Muscle layer of duodenum (tissue), 2 donors: ENCODE data around the gene GNL3.
"Not testable (repeated sequence)": the region's sequence is repeated elsewhere in the genome, so short reads cannot be mapped to it uniquely, and the experiment has no call there.

Experiments used
- H3K27ac ChIP-seq: one replicate; pipeline ENCODE4 v1.7.0; 2013; ENCODE audit warnings: mild to moderate bottlenecking, low read length
- H3K27me3 ChIP-seq: one replicate; pipeline ENCODE4 v1.7.0; 2013; ENCODE audit warnings: low read depth, mild to moderate bottlenecking, control low read depth, low read length
- H3K36me3 ChIP-seq, 2 donors: one replicate each; pipeline ENCODE4 v1.7.0; 2013; ENCODE audit warnings: low read length in 2 of 2, control low read depth in 1 of 2, mild to moderate bottlenecking in 1 of 2; ENCODE audit not compliant: insufficient read depth in 2 of 2, control insufficient read depth in 1 of 2
- H3K4me1 ChIP-seq, 2 donors: one replicate each; pipeline ENCODE4 v1.7.0; 2013; ENCODE audit warnings: low read length in 2 of 2, mild to moderate bottlenecking in 2 of 2, control low read depth in 1 of 2, moderate library complexity in 1 of 2; ENCODE audit not compliant: insufficient read depth in 2 of 2, control insufficient read depth in 1 of 2
- H3K4me3 ChIP-seq, 2 donors: one replicate each; pipeline ENCODE4 v1.7.0; 2013; ENCODE audit warnings: low read length in 2 of 2, low read depth in 1 of 2, mild to moderate bottlenecking in 1 of 2
- H3K9me3 ChIP-seq, 2 donors: one replicate each; pipeline ENCODE4 v1.7.0; 2013; ENCODE audit warnings: low read length in 2 of 2, control low read depth in 1 of 2, mild to moderate bottlenecking in 1 of 2; ENCODE audit not compliant: control insufficient read depth in 1 of 2
- donor health status: healthy.

GNL3 gene

DNA sequence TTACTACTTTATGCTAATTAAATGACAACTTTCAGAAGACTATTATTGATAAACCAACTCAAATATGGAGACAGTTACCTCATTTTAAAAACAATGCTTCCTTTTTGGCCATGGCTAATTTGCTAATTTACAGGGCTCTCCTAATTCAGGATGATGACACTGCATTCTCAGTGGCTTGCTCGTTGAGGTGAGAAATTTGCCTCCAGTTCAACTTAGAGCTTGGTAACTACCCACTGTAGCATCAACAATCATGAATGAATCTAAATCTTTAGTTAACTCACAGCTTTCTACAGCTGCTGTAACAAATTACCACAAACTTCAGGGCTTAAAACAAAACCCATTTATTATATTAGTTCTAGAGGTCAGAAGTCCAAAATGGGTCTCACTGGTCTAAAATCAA lies 14.2 kb upstream of the GNL3 start:
- no peak overlapping the region for H3K4me3 ChIP-seq
- no peaks in the 10 kb centered on the region for H3K27me3 ChIP-seq
- peak overlapping the region; percentile 48 for H3K27ac ChIP-seq
- no peaks in the 10 kb centered on the region for H3K9me3 ChIP-seq
- H3K4me1 ChIP-seq = peaks cover 0 to 11% of the 10 kb centered on the region in 2 donors
- peaks cover 8 to 26% of the 10 kb centered on the region in 2 donors for H3K36me3 ChIP-seq

DNA sequence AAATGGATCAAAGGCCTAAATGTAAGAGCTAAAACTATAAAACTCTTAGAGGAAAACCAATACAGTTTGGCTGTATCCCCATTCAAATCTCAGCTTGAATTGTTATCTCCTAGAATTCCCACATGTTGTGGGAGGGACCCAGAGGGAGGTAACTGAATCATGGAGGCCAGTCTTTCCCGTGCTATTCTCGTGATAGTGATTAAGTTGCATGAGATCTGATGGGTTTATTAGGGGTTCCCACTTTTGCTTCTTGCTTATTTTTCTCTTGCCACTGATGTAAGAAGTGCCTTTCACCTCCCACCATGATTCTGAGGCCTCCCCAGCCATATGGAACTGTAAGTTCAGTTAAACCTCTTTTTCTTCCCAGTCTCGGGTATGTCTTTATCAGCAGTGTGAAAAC lies 9.6 kb upstream of the GNL3 start:
- H3K4me3 ChIP-seq, H3K4me1 ChIP-seq, H3K27me3 ChIP-seq, H3K9me3 ChIP-seq, H3K27ac ChIP-seq: not testable (repeated sequence)
- H3K36me3 ChIP-seq = peaks cover 31 to 41% of the 10 kb centered on the region in 2 donors

DNA sequence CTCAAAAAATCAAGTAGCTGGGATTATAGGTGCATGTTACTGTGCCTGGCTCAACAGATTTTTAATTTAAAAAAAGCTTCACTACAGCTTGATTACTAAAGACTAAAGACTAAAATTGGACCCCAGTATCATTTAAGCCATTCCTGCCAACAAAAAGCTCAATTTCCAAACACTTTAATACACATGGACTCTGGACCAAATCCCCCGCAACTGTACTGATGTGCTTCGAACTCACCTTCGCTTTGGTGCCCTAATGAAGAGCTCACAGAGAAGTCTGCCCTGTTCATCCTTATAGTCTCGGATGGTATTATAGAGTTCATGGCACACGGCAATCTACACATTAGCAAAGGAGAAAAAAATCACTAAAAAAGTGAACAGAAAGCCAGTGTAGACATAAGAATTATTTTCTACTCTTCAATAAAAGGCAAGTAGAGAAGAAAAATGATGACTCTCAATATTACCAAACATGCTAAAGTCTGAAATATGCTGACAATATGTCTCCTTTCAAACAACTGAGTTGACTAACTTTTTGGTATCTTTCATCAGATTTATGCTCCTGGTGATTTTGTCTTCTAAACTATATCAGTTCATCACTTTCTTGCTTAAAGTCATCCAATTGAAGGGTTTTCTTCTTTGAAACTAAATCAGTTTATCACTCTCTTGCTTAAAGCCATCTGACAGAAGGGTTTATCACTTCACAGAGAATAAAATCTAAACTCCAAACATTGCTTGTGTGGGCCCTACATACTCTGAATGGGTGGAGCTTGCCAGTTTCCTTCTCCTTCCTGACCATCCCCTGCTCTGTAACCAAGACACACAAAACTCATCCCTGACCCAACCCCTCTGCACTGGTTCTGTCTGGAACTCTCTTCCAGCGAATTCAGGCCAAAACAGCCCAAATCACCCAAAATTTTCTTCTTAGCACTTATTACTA lies 7.3 kb upstream of the GNL3 start:
- Histone ChIP-seq H3K4me1 (peaks cover 0 to 3% of the 10 kb centered on the region in 2 donors), H3K36me3 (peaks cover 31 to 39% of the 10 kb centered on the region in 2 donors), H3K27ac (no peak overlapping the region), H3K4me3 (no peak overlapping the region), H3K9me3 (no peaks in the 10 kb centered on the region), H3K27me3 (no peaks in the 10 kb centered on the region)

DNA sequence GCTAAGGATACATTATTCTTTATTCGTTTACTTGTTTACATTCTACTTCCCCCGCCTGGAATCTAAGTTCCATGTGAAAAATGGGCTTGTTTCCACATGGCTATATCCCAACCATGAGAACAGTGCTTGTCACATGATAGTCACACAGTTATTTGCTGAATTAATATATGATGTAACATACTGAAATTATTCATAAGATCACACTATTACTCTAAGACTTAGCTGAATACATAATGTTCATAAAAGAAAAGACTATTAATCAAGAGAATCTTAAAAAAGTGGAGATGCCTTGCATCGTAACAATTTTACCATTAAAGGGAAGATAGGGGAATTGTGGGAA lies 6.7 kb upstream of the GNL3 start:
- H3K4me3 ChIP-seq = no peak overlapping the region
- no peaks in the 10 kb centered on the region for H3K9me3 ChIP-seq
- peaks cover 31 to 39% of the 10 kb centered on the region in 2 donors for H3K36me3 ChIP-seq
- peaks cover 0 to 9% of the 10 kb centered on the region in 2 donors for H3K4me1 ChIP-seq
- no peak overlapping the region for H3K27ac ChIP-seq
- H3K27me3 ChIP-seq = no peaks in the 10 kb centered on the region

DNA sequence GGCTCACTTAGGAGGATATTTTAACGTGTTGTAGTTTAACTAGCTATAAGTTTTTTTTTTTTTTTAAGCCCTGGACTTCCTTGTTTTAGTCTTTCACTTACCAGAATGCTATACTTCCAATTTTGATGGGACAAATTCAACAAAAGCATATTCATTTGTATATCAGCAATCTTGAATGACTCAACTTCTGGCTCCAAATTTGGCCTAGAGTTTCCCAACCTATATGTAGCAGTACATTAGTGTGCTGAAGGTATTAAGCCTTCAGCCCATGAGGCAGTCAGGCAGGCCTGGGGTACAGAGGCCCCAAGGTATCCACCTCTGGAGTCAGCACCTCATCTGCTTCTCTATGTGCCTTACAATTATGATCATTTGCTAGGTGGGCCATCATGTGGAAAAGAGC lies 6.0 kb upstream of the GNL3 start:
- peak overlapping the region; percentile 22 for H3K27ac ChIP-seq
- H3K4me1 ChIP-seq = peaks cover 4 to 16% of the 10 kb centered on the region in 2 donors
- peaks cover 31 to 39% of the 10 kb centered on the region in 2 donors for H3K36me3 ChIP-seq
- no peak overlapping the region for H3K4me3 ChIP-seq
- H3K27me3 ChIP-seq = no peaks in the 10 kb centered on the region
- H3K9me3 ChIP-seq = no peaks in the 10 kb centered on the region

DNA sequence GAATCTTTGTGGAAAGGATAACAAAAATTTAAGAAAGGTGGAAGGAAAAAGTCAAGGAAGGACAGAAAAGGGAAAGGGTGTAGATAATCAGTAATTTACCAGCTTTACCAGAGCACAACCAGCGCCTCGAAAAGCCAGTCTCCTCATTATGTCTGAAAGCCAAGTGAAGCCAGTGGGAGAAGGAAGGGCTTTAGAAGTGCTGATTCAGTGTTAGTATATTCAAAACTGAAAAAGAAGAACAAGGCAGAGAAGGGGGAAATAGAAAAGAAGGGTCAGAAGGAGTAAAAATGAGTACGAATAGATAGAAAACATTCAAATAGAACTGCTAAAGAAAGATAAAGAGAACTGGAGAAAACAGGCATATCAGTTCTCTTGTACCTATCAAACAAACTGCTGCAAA lies 4.2 kb upstream of the GNL3 start:
- Histone ChIP-seq H3K4me3 (no peak overlapping the region), H3K9me3 (no peaks in the 10 kb centered on the region), H3K27ac (peak overlapping the region; percentile 40), H3K27me3 (no peaks in the 10 kb centered on the region), H3K4me1 (peaks cover 4 to 19% of the 10 kb centered on the region in 2 donors), H3K36me3 (peaks cover 27 to 35% of the 10 kb centered on the region in 2 donors)

DNA sequence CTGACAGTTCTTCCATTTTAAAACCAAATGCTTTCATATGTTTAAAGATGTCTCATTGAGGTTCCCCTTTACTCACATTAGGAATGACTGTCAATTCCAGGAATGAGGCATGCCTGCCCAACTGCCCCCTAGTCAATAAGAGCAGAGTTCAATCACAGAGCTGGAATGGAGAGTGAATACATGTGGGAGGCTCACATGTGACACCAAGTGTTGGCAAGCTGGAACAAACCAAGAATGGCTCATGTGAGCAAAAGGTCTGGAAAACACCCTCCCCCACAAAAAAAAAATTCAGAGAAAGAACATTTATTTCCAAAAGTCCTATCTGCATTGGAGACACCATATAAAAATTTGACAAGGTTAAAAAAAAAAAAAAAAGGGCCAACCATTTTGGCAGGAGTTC lies 3.8 kb upstream of the GNL3 start:
- peak overlapping the region; percentile 40 for H3K27ac ChIP-seq
- no peaks in the 10 kb centered on the region for H3K27me3 ChIP-seq
- no peak overlapping the region for H3K4me3 ChIP-seq
- H3K36me3 ChIP-seq = peaks cover 27 to 30% of the 10 kb centered on the region in 2 donors
- H3K4me1 ChIP-seq = peaks cover 4 to 23% of the 10 kb centered on the region in 2 donors
- H3K9me3 ChIP-seq = no peaks in the 10 kb centered on the region

DNA sequence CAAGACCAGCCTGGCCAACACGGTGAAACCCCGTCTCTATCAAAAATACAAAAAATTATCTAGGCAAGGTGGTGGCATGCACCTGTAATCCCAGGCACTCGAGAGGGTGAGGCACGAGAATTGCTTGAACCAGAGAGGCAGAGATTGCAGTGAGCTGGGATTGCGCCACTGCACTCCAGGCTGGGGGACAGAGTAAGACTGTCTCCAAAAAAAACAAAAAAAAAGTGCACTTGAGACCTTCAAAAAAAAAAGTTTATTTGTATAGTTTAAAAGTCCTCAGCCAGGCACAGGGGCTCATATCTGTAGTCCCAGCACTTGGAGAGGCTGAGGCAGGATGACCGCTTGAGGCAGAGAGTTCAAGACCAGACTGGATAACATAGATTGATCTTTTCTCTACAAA lies 2.2 kb upstream of the GNL3 start:
- Histone ChIP-seq H3K27me3 (no peaks in the 10 kb centered on the region), H3K4me3 (no peak overlapping the region), H3K36me3 (peaks cover 31 to 33% of the 10 kb centered on the region in 2 donors), H3K9me3 (no peaks in the 10 kb centered on the region), H3K4me1 (peaks cover 4 to 28% of the 10 kb centered on the region in 2 donors), H3K27ac (no peak overlapping the region)

DNA sequence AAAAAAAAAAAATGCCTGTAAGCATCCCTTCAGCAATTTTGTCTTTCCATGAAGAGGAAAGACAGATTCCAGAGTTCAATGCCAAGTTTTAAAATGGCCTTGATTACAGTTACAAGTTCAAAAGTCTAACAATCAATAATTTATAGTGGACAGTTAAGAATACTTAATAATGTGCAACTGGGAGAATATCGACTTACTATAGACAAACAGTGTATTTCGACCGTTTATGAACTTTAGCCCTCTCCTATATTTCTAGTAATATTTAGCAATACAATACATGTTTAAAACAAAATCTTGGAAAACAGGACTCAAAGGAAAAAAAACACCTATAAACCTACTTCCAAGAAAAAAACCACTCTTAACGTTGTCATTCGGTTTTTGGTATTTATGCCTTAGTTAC lies 1.6 kb upstream of the GNL3 start:
- no peaks in the 10 kb centered on the region for H3K9me3 ChIP-seq
- peaks cover 31 to 33% of the 10 kb centered on the region in 2 donors for H3K36me3 ChIP-seq
- H3K27me3 ChIP-seq = no peaks in the 10 kb centered on the region
- peak overlapping the region; percentile 92 for H3K27ac ChIP-seq
- peak overlapping the region in 1 of 2 donors; percentile 72 for H3K4me3 ChIP-seq
- H3K4me1 ChIP-seq = peaks cover 4 to 28% of the 10 kb centered on the region in 2 donors

DNA sequence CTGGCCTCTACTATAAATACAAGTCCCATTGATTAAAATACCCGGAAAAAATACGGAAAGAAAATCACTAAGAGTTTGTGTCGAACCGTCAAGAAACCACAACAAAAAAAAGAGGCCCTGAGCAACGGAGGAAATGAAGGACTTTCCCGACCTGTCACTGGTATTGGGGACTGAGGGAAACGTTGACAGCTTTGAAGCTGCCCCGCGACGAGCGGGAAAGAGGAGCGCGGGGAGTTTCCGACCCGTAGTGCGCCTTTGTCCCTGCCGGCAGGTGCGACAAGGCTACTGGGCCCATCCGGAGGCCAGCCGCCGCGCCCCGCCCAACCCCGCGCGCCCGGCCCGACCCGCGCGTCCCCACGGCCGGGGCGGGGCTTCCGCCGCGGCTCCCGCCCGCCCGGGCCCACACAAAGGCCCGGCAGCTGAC lies 535 bp upstream of the GNL3 start:
- peaks cover 4 to 28% of the 10 kb centered on the region in 2 donors for H3K4me1 ChIP-seq
- H3K4me3 ChIP-seq = peak overlapping the region; percentile 72 to 84

DNA sequence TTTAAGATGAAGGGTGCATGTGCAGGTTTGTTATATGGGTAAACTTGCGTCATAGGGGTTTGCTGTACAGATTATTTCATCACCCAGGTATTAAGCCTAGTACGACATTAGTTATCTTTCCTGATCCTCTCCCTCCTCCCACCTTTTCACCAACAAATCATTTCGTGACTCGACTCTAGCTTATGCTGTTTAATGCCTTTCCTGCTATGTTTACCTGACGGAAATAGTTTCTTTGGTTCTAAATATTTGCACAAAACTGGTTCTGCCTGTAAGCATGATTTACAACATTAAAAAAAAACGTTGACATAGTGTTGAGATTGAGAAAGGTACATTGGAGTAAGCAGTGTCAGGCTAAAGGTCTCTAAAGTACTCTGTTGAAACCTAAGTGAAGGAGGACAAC lies 2.4 kb downstream of the GNL3 start:
- Histone ChIP-seq H3K27ac (no peak overlapping the region), H3K36me3 (peaks cover 52 to 59% of the 10 kb centered on the region in 2 donors), H3K9me3 (no peaks in the 10 kb centered on the region), H3K4me1 (peaks cover 4 to 27% of the 10 kb centered on the region in 2 donors), H3K27me3 (no peaks in the 10 kb centered on the region), H3K4me3 (no peak overlapping the region)

More for the DNA sequence above, 535 bp upstream of the GNL3 start:
- Histone ChIP-seq H3K9me3 (no peaks in the 10 kb centered on the region), H3K36me3 (peaks cover 35 to 38% of the 10 kb centered on the region in 2 donors), H3K27ac (peak overlapping the region; percentile 92), H3K27me3 (no peaks in the 10 kb centered on the region)
